Large intestine (tissue), 3 donors: Measurements from ENCODE around the gene ZBED4. TPM values are rescaled to one million over a fixed set of nuclear protein-coding genes. Genes with fewer than 3 reads are reported as not detected.

Source experiments
- DNase-seq, 2 donors: peaks; one replicate each; pipeline versions ENCODE4 v3.0.0 to v3.0.0-alpha.2; 2013
- H3K27ac ChIP-seq: one replicate; pipeline ENCODE4 v1.5.1; 2013; ENCODE audit warnings: low read length
- H3K27me3 ChIP-seq: 2 replicates; pipeline ENCODE4 v1.6.1; 2013; ENCODE audit warnings: low read length; ENCODE audit not compliant: control insufficient read depth, insufficient read depth
- H3K36me3 ChIP-seq: 2 replicates; pipeline ENCODE4 v1.6.1; 2013; ENCODE audit warnings: low read length; ENCODE audit not compliant: control insufficient read depth, insufficient read depth
- H3K4me1 ChIP-seq: one replicate; pipeline ENCODE4 v1.6.1; 2013; ENCODE audit warnings: low read length; ENCODE audit not compliant: control insufficient read depth, insufficient read depth
- H3K4me3 ChIP-seq: one replicate; pipeline ENCODE4 v1.5.1; 2013; ENCODE audit warnings: low read length
- H3K9me3 ChIP-seq: one replicate; pipeline ENCODE4 v1.6.1; 2013; ENCODE audit warnings: mild to moderate bottlenecking, low read depth, low read length, moderate library complexity; ENCODE audit not compliant: control insufficient read depth
- WGBS: methylation state at CpG from one replicate; pipeline ENCODE4 v1.1.5; 2013; ENCODE audit warnings: low lambda C conversion rate; ENCODE audit not compliant: insufficient coverage; 5-methylcytosine and 5-hydroxymethylcytosine counted together
- polyA plus RNA-seq: library from polyadenylated mRNA; unstranded; fragments of 120-200 nt; gene quantifications from one replicate; pipeline ENCODE4 v1.2.1, GENCODE V29; 2013

ZBED4 gene
- polyA plus RNA-seq, 1 donor, result 13.3 TPM

DNA sequence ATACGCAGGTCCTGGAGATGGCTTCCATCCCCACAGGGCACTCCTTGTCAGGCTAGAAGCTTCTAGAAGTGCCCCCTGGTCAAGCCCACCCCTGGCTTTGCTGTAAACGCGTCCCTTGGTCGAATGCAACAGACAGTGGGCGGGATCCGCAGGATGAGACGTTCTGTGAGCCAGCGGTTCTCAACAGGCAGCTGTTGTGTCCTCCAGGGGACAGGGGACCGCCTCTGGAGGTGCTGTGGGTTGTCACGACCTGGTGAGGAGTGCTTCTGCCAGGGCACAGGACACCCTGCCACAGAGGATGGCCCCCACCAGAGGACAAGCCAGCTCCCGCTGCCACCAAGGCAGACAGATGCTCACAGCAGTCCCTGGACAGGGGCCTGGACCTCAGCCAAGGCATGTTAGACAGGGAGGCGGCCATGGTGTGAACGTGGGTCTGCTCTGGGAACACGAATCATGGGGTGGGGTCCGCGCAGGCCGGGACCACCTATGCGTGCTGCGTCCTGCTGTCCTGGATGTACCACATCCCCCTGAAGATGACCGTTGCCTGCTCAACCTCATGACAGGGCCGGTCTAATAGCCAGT lies 76.4 kb downstream of the ZBED4 start:
- Histone ChIP-seq H3K36me3 (peaks cover 3% of the 10 kb centered on the region), H3K4me3 (no peak overlapping the region), H3K27me3 (peaks cover 9% of the 10 kb centered on the region), H3K27ac (no peak overlapping the region), H3K9me3 (no peaks in the 10 kb centered on the region), H3K4me1 (peaks cover 15% of the 10 kb centered on the region)
- no peak for DNase-seq
- no CpG with 5 or more reads among the region's 21 CpGs for whole genome bisulfite sequencing

DNA sequence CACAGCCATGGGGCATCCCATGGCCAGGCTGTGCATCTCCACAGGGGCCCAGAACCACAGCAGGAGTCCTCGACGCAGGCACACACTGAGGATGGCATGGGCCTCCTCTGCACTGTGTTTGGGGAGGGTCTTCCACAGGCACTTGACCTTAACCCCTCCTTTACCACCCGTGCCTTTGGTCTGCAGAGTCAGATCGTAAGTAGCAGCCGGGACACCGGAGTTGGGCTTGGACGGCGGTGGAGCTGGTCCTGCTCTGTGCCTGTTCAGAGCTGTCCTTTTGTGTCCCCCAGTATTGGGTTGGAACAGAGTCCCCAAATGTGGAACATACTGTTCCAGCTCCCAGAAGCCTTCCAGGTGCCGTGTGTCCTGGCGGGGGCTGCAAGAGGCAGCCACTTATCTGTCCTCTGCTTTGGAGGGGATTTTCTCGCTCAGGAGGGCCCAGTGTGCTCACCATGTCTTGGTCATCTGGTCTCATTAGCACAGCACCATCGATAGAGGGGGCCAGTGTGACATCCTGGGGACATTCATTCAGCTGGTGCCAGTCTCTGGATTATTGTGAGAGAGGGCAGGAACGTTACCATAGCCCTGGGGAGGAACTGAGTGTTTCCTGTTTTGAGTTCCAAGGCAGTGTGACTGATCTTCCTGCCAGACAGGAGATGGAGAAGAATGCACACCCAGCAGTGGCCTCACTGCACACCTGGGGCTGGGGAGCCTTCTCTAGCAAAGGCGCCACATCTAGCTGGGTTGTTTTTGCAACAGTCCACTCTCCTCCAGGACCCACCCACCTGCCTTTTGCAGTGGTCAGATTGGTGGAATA lies 77.2 kb downstream of the ZBED4 start:
- H3K36me3 ChIP-seq, result no peaks in the 10 kb centered on the region
- H3K27ac ChIP-seq, result no peak overlapping the region
- H3K4me3 ChIP-seq, result no peak overlapping the region
- no CpG with 5 or more reads among the region's 14 CpGs for WGBS
- peaks cover 9% of the 10 kb centered on the region for H3K27me3 ChIP-seq
- no peaks in the 10 kb centered on the region for H3K9me3 ChIP-seq
- DNase-seq, result peak; percentile 60 to 73
- H3K4me1 ChIP-seq, result peaks cover 15% of the 10 kb centered on the region

DNA sequence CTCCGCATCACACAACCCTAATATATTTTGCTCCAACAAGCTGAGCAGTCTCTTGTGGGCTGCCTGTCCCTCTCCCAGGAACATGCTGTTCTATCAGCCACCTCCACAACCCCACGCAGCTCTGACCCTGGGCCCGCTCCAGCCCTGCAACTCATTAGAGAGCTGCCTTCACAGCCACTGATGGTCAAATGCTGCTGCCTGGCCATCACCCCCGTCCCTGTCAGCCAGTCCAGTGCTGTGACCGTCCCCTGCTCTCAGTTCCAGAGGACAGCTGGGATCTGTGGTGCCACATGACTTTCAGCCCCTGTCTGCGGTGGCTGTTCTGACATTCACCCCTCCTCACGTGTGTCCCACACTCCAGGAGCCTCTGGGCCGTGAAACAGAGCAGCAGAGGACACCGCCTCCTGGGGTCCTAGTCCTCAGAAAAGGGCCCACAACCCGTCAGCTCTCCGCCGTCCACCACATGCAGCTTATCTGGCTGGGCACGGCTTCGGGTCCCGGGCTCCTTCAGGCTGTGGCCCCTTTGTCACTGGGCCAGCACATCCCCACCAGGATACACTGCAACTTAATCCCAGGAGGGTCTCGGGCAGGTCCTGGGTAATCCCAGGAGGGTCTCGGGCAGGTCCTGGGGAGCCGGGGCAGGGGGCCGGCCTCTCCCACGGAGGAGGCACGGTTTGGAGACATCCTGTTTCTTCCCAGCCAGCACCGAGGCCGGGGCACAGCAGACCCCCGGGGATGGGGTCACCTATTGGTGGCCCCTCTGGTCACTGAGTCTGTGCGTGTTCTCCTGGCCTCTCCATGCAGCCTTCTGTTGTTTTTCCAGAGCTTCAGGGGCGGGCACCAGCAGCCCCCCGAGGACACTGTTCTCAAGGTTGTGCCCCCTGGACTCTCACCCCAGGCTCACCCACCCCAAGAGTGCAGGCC lies 79.9 kb downstream of the ZBED4 start:
- no CpG with 5 or more reads among the region's 27 CpGs for WGBS
- no peaks in the 10 kb centered on the region for H3K36me3 ChIP-seq
- no peak for DNase-seq

DNA sequence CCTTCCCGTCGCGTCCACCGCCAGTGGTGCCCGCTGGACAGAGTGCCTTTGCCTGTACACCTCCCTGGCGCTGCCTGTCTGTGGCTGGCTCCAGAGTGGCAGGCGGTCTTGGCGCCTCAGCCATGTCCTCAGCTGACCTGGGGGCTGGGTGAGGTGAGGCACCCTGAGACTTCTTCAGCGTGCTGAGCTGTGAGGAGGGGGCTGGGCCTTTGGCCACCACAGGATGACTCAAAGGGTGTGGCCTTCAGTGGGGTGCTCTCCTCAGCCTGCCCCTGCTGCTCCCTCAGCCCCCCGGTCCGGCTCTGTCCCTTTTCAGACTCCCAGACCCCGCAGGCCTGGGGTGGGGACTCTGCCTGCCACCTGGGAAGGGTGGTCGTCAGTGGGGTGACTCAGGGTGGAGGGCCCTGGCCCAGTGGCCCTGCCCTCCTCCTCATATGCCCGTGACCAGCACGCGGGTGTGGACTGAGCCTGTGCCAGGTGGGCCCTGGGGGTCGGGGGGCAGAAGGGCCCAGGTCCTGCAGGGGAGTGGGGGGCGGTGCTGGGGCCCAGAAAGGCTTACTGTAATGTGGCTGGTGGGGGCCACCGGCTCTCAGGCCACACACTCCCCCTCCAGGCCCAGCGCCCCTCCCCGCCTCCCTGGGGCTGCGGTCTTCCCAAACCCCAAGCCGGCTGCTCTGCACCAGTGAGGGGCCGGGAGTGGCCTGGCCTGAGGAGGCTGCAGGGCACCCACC lies 80.7 kb downstream of the ZBED4 start:
- no CpG with 5 or more reads among the region's 24 CpGs for WGBS
- peaks cover 29% of the 10 kb centered on the region for H3K4me1 ChIP-seq

More for the DNA sequence above, 79.9 kb downstream of the ZBED4 start:
- Histone ChIP-seq H3K9me3 (no peaks in the 10 kb centered on the region), H3K4me1 (peaks cover 29% of the 10 kb centered on the region), H3K27ac (no peak overlapping the region), H3K4me3 (no peak overlapping the region), H3K27me3 (peaks cover 9% of the 10 kb centered on the region)

DNA sequence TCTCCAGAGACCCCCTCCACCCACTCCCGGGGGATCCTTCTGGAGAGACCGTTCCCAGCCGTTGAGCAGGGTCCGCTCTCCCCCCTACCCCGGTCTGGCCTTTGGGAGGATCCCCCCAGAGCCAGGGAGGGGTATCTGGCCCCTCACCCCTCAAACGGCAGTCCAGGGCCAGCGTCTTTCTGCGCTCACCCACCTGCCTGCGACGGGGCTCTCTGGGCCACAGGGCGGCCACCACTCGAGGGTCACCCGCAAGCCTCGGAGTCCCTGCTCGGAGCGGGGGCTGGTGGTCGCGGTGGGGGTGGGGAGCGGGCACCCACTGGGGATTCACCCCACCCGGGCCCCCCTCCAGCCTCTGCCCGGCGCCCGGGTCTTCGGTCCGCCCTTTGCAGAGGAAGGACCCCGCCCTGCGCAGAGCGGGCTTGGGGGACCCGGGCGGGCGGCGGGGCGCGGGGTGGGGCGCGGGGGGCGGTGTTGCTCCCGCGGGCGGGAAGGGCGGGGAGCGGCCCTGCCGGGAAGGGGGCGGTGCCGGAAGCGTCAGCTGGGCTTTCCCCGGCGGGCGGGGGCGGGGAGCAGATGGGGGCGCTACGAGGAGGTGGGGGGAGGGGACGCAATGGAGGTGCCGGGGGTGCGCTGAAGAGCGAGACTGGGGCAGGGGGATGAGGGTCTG lies 81.4 kb downstream of the ZBED4 start:
- Histone ChIP-seq H3K4me3 (peak overlapping the region; percentile 11), H3K27me3 (peaks cover under 1% of the 10 kb centered on the region), H3K9me3 (no peaks in the 10 kb centered on the region), H3K36me3 (no peaks in the 10 kb centered on the region), H3K4me1 (peaks cover 24% of the 10 kb centered on the region), H3K27ac (no peak overlapping the region)
- peak in 1 of 2 donors; percentile 65 for DNase-seq
- no CpG with 5 or more reads among the region's 56 CpGs for WGBS

More for the DNA sequence above, 80.7 kb downstream of the ZBED4 start:
- Histone ChIP-seq H3K27me3 (peaks cover 4% of the 10 kb centered on the region), H3K9me3 (no peaks in the 10 kb centered on the region), H3K36me3 (no peaks in the 10 kb centered on the region), H3K27ac (no peak overlapping the region), H3K4me3 (peak overlapping the region; percentile 11)
- peak in 1 of 2 donors; percentile 37 for DNase-seq

DNA sequence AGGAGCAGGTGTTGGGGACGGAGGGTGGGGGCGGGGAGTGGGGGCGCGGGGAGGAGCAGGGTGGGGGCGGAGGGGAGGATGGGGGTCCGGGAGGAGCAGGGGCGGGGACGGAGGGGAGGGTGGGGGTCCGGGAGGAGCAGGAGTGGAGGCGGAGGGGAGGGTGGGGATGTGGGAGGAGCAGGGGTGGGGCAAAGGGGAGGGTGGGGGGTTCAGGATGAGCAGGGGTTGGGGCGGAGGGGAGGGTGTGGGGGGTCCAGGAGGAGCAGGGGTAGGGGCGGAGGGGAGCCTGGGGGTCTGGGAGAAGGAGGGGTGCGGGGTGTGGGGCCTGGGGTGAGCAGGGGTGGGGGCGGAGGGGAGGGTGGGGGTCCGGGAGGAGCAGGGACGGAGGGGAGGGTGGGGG lies 81.9 kb downstream of the ZBED4 start:
- Histone ChIP-seq H3K27me3 (no peaks in the 10 kb centered on the region), H3K27ac (no peak overlapping the region), H3K4me1 (peaks cover 24% of the 10 kb centered on the region), H3K4me3 (no peak overlapping the region), H3K36me3 (no peaks in the 10 kb centered on the region), H3K9me3 (no peaks in the 10 kb centered on the region)
- no CpG with 5 or more reads among the region's 16 CpGs for WGBS
- no peak for DNase-seq

DNA sequence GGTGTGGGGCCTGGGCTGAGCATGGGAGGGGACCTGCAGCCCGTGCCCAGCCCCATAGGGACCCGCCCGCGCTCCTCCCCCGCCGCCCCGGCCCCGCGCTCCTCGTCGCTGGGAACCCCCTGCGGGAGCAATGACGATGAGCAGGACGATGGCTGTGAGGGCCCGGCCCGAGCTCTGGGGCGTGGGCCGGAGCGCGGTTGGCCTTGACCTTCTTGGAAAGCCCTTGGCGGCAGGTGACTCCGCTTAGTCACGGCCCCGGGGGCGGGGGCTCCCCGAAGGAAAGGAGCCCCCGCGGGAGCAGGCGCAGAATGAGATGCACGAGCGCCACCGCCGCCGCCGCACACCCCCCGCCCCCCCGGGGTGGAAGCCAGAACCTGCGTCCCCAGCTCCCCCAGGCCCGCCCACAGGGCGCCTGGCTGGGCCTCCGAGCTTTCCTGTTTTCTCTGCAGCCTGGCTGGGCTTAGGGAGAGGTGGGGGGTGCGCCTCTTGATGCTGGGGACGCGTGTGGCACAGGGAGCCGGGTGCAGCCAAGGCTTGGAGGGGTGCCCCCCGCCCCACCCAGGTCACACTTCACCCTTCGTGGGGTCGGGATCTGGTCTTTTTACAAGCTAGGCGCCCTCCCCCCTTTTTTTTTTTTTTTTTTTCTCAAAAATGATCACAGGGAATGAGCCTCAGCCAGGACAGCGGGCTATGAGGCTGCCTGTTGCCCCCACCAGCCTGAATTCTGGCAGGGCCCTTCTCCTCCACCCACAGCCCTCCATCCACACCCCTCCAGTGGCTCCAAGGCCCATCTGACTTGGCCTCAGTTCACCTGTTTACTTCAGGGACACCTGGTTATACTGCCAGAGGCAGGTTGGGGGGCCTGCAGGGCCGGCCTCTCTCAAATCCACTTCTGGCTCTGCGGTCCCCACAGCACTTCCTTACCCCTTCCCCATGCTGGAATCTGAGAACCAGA lies 82.7 kb downstream of the ZBED4 start:
- Histone ChIP-seq H3K27ac (peak overlapping the region; percentile 48), H3K36me3 (no peaks in the 10 kb centered on the region), H3K4me3 (peak overlapping the region; percentile 35), H3K27me3 (no peaks in the 10 kb centered on the region), H3K4me1 (peaks cover 21% of the 10 kb centered on the region), H3K9me3 (no peaks in the 10 kb centered on the region)
- DNase-seq, result peak; percentile 80 to 85
- no CpG with 5 or more reads among the region's 52 CpGs for WGBS

DNA sequence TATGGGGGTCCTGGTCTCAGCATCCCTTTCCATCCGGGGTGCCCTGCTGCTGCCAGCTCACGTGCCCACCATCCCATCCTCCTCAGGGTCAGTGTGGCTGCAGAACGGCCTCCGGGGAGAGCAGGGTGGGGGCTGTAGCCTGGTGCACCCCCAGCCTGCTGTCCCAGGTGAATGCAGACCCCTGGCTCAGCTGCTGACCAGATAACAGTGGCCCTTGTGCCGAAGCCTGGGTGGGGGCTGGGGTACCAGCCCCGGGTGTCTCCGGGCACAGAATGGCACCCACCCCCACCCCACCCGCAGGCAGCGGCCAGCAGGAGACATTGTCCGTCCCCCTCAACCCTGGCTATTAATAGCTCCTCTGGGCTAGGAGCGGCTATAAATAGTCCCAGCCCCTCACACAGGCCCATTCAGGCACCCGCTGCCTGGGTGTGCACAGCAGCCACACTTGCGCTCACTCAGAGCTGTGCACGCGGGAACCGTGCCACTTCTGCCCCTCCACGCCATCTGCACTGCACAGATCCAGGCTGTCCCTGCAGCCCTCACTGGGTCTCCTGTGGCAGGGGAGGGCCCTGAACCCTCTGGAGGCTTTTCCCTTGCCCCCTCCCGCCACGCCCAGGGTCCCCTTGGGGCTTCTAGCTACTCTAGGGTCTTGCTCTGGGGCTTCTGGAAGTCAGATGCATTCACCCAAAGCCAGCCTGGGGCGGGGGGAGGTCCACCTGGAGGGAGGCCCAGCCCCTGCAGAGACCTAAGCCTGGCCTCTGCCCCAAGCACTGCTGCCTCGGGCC lies 83.5 kb downstream of the ZBED4 start:
- H3K27ac ChIP-seq, result peak overlapping the region; percentile 17
- H3K36me3 ChIP-seq, result no peaks in the 10 kb centered on the region
- no peak for DNase-seq
- no peaks in the 10 kb centered on the region for H3K27me3 ChIP-seq
- peaks cover 20% of the 10 kb centered on the region for H3K4me1 ChIP-seq
- WGBS, result no CpG with 5 or more reads among the region's 21 CpGs
- H3K9me3 ChIP-seq, result no peaks in the 10 kb centered on the region
- no peak overlapping the region for H3K4me3 ChIP-seq
